ENCODE data around the gene RAB26.

The RAB26 gene

DNA sequence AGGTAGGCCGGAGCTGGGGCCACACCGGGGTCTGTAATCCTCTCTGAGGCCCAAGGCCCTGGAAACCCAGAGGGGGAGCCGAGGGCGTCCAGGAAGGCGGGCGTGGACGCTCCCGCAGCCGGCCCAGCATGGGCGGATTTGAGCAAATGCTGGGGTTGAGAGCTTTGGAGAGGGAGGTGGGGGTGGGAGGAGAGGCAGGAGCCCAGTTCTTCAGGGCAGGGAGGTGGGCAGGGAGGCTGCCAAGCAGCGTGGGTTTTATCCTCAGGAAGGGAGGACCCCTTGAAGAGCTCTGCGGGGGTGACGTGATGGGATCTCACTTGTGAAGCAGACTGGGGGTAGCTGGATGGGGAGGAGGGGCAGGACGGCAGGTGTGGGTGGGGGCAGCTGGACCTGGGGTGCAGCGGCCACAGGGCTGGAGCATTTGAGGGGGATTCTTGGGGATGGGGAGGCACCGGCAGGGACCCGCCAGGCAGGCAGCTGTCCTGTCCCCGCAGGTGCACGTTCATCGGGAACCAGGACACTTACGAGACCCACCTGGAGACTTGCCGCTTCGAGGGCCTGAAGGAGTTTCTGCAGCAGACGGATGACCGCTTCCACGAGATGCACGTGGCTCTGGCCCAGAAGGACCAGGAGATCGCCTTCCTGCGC lies 24.4 kb downstream of the RAB26 start:
- in situ Hi-C loops (cut with HindIII; ENCODE audit: low sequenced_read_pairs) = no loop called here
- DNase-seq (ENCODE audit: low read depth) = no peak
- TF ChIP-seq CTCF (IDR thresholded peaks at IDR 0.05; ENCODE audit: low read depth, low read length, missing control alignments) = no peak
- H3K4me3 ChIP-seq (ENCODE audit: low read depth, low read length) = no peak overlapping the region

- in situ Hi-C loops (cut with HindIII; ENCODE audit: low sequenced_read_pairs) = no loop called here
- H3K4me3 ChIP-seq (ENCODE audit: low read depth, low read length) = no peak overlapping the region
- no peak for TF ChIP-seq CTCF (IDR thresholded peaks at IDR 0.05; ENCODE audit: low read depth, low read length, missing control alignments)
- DNase-seq (ENCODE audit: low read depth) = no peak
Observed at GRCh38 chr16:2173366-2173765, 24.9 kb downstream of the RAB26 start.

GRCh38 chr16:2173916-2174315 lies 25.5 kb downstream of the RAB26 start:
- in situ Hi-C loops (cut with HindIII; ENCODE audit: low sequenced_read_pairs) = no loop called here
- no peak for DNase-seq (ENCODE audit: low read depth)
- no peak for TF ChIP-seq CTCF (IDR thresholded peaks at IDR 0.05; ENCODE audit: low read depth, low read length, missing control alignments)
- no peak overlapping the region for H3K4me3 ChIP-seq (ENCODE audit: low read depth, low read length)

DNA sequence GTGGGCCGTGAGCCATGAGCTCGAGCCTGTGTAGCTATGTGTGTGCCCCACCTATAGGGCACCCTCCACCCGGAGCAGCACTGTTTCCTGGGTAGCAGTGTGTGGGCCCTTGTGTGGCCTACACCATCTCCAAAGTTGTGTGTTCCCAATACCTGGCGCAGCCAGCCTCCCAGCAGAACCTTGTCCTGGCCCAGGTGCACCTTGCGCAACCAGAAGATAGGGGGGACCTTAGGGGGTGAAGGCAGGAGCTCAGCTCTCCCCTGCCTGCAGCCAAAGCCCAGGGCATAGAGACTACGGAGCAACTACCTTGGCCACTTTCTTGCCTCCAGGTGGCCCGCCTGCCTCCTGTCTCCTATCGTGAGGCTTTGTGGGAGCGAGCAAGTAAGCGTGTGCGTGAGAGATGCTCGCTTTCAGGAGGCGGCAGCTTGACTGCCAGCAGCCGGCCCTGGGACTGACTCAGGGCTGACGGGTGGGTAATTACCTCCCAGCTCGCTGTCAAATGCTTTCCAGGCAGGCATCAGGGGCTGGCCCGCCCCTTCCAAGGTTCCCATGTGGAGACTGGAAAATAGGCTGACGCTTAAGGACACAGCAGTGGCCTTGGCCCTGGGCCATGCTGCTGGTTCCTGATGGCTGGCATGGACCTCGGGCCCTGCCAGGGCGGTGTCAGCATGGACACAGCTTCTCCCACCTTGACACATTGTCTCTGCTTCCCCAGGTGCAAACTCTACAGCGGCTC lies 26.1 kb downstream of the RAB26 start:
- no peak for TF ChIP-seq CTCF (IDR thresholded peaks at IDR 0.05; ENCODE audit: low read depth, low read length, missing control alignments)
- DNase-seq (ENCODE audit: low read depth) = no peak
- in situ Hi-C loops (cut with HindIII; ENCODE audit: low sequenced_read_pairs) = no loop called here
- no peak overlapping the region for H3K4me3 ChIP-seq (ENCODE audit: low read depth, low read length)

GRCh38 chr16:2175454-2175853 lies 27.0 kb downstream of the RAB26 start:
- in situ Hi-C loops (cut with HindIII; ENCODE audit: low sequenced_read_pairs) = no loop called here
- no peak for DNase-seq (ENCODE audit: low read depth)
- TF ChIP-seq CTCF (IDR thresholded peaks at IDR 0.05; ENCODE audit: low read depth, low read length, missing control alignments) = no peak
- H3K4me3 ChIP-seq (ENCODE audit: low read depth, low read length) = no peak overlapping the region

GRCh38 chr16:2176047-2176446 lies 27.6 kb downstream of the RAB26 start:
- H3K4me3 ChIP-seq (ENCODE audit: low read depth, low read length) = no peak overlapping the region
- no peak for TF ChIP-seq CTCF (IDR thresholded peaks at IDR 0.05; ENCODE audit: low read depth, low read length, missing control alignments)
- in situ Hi-C loops (cut with HindIII; ENCODE audit: low sequenced_read_pairs) = no loop called here
- DNase-seq (ENCODE audit: low read depth) = no peak
